Activated CD8-positive, alpha-beta memory T cell treated with anti-CD3 and anti-CD28 coated beads for 36 hours (primary cell): Measurements from ENCODE around the gene PDGFB. TPM values are rescaled to one million over a fixed set of nuclear protein-coding genes. Genes with fewer than 3 reads are reported as not detected.

Source experiments
- CTCF ChIA-PET: fragments of 350-600 bp; sonication (Branson Sonifier 250); formaldehyde crosslinking; loops from one replicate; lab custom pipeline; 2021; ENCODE audit warnings: antibody characterized with exemption; lab: Charles Lee
- POLR2A ChIA-PET: fragments of 350-600 bp; sonication (Branson Sonifier 250); formaldehyde crosslinking; loops from one replicate; lab custom pipeline; 2021; ENCODE audit warnings: antibody characterized with exemption; lab: Charles Lee
- total RNA-seq, 2 experiments: library from RNA; stranded (reverse); gene quantifications; one replicate each; pipeline ENCODE4 v1.2.3, GENCODE V29; 2021

Gene PDGFB
- total RNA-seq, 2 experiments from 2014 or later: 0.78 to 1.2 TPM

DNA sequence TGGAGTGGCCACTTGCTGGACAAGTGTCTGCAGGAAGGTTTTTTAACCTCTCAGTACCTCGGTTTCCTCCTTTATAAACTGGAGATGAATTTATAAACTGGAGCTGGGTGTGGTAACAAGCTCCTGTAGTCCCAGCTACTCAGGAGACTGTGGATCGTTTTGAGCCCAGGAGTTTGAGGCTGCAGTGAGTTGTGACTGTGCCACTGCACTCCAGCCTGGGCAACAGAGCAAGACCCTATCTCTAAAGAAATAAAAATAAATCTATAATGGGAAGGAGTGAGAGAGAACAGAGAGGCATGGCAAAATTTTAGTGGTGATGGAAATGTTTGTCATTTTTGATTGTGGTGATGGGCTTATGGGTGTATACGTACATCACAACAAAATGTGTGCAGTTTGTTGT, 1.4 kb upstream of the PDGFB start:
- ChIA-PET POLR2A (no interaction called here), CTCF (no interaction called here)

DNA sequence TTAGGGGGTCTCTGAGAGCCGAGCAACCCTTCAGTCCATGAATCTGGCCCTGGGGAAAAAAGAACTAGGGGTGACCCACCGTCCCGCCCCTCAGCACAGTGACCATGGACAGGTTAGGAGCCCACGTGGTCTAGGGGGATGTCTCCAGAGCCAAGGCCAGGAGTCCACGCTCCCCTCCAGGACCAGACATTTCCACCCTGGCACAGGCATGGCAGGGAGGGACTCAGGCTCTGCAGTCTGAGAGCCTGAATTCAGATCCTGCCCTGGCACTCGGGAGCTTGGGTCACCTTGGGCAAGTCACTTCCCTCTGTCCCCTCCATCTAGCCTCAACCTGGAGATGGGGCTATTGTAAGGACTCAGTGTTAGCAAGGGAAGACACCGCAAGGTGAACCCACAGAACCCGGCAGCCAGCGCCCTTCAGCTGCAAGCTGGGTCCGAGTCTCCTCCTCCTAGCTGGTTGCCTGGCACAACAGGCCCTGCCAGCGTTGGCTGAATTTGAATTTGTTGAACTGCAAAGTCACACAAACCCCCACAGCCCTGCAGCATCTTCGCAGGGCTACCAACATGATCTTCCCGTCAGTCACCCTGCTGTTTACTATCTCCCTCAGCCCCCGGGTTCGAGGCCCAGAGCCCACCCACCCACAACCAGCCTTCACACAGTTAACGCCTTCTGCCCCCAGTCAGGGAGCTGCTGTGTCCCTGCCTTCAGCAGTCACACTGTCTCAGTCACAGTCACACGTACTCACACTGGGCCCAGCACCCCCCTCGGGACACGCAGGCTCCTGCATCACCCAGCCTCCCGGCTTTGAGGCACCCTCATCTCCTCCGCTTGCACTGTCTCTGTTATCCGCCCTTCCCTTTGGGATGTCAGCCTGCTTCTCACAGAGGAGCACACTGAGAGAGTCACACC, 603 bp upstream of the PDGFB start:
- POLR2A ChIA-PET: interaction anchor here (0.6 to 0.9 kb wide), 2 partner anchors 9 to 408 kb away, joined by 3 read pairs; no protein-coding TSS in a partner anchor
- CTCF ChIA-PET: interaction anchor here (0.7 to 1.2 kb wide), 5 partner anchors 16 to 154 kb away, joined by 3 to 4 read pairs (median 3); partner anchors contain the start of gene TAB1

DNA sequence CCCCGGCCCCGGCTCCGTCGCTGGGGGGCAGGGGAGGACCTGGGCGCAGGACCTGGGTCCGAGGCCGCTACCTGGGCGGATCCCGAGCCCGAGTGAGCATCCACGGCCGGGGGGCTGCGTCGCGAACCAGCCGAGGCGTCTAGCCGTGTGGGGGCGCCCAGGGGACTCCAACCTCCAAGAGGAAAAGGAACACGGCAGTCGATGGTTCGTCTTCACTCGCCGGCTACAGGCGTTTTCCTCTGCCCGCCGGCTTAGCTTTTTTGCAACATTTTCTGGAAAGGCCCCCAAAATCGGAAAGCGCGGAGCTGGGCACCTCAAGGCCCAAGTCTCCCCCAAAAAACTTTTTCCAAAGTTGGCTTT, 666 bp downstream of the PDGFB start:
- CTCF ChIA-PET: interaction anchor here (1.1 to 1.2 kb wide), 2 partner anchors 74 to 155 kb away, joined by 3 read pairs; partner anchors contain the start of gene TAB1
- POLR2A ChIA-PET: interaction anchor here (0.6 to 0.7 kb wide), 2 partner anchors 38 to 145 kb away, joined by 3 read pairs; no protein-coding TSS in a partner anchor

DNA sequence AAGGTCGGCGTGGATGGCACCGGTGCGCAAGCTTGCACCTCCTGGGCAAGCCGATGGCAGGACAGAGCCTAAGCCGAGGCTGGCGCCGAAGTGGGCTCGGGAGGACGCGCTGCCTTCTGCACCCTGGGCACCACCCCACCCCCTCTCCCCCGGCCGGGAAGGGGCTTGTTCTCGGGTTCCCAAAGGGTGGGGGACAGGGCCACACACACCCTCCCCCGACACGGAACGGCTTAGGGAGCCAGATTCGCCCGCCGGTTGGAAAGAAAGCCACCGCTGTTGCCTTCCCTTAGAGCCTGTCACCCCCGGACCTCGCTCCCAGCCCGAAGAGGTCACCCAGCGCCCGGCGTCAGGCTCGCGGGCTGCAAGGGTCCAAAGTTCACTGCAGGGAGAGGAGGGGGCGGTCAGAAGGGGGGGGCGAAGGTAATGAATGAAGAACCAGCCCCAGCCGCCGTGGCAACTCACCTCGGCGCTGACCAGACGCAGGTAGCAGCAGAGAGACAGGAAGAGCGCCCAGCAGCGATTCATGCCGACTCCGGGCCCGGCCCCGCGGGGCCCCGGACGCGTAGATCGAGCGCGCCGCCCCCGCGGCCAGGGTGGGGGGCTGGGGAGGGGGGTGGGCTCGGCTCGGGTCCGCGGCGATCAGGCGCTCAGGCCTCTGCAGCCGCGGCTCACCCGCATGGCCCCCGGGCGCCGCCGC, 1.2 kb downstream of the PDGFB start:
- ChIA-PET POLR2A (no interaction called here), CTCF (interaction anchor here (1.0 kb wide), 1 partner anchor 72 kb away, joined by 3 read pairs; no protein-coding TSS in a partner anchor)

DNA sequence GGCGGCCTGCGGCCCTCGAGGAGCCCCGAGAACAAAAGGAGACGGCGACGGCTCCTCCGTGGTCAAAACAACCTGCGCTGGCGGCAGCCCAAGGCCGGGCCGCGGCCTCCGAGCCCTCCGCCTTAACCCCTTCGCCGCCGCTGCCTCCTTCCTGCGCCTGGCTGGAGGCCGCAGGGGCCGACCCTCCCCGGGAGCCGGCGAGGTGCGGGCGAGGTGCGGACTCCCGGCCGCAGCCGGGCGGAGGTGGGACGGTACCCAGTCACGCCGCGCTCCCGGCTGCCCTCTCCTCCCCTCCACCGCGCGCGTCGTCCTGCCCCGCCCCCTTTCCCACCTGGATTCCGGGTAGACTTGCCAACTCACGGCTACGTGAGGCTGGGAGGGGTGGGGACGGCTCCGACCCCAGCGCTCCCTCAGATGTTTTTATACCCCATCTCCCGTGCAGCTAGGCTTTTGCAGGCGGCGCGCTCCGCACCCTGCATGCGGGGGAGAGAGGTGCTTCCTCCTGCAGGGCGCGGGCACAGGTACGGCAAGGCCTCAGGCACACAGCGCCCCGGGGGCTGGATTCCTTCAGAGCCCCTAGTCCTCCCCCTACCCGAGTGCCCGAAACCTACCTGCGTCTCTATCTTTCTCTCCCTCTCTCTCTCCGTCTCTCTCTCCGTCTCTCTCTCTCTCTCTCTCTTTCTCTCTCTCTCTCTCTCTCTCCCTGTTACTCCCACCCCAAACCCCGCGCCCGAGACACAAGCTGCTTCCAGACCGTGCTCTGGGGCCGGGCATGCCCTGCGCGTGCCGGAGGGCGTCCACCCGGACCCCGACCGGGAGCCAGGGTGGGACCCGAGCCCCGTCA, 2.0 kb downstream of the PDGFB start:
- ChIA-PET POLR2A (no interaction called here), CTCF (interaction anchor here (1.0 kb wide), 1 partner anchor 72 kb away, joined by 3 read pairs; no protein-coding TSS in a partner anchor)

DNA sequence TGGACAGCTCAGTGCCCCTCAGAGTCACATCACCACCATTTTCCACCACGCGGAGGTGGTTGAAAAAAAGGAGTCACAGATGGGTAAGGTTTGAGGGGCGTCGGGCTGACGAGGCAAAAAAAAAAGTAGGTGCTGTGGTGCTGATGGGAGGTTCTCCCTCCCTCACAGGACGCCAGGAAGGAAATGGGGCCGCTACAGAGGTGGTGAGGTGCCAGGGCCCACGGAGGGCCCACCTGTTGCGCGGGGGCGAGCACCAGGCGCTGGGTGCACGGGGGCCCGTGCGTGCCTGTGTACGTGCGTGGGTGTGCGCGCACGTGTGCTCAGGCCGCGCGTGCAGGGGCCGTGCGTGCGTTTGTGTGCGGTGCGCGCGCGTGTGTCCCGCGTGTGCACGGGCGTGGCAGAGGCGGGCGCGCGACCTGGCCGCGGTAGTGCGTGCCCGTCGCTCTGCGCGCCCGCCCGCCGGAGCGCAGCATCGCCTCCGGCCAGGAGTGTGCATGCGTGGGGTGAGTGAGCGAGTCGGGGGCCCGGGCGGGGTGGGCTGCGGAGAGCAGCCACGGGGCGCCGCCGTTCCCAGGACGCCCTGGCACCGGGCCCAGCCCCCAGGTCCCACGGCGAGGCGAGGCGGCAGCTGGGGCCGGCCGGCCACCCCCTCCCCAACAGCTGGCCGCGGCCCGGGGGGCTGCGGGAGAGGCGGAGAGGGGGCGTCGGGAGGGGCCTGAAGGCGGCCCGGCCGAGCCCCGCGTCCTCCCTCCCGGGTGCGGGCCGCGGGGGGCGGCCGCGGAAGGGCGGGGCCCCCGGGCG, 2.8 kb downstream of the PDGFB start:
- ChIA-PET POLR2A (interaction anchor here (1.0 to 1.4 kb wide), 3 partner anchors 12 to 78 kb away, joined by 3 to 6 read pairs (median 3); no protein-coding TSS in a partner anchor), CTCF (interaction anchor here (1.2 to 1.4 kb wide), 2 partner anchors 11 to 37 kb away, joined by 3 to 4 read pairs; no protein-coding TSS in a partner anchor)

DNA sequence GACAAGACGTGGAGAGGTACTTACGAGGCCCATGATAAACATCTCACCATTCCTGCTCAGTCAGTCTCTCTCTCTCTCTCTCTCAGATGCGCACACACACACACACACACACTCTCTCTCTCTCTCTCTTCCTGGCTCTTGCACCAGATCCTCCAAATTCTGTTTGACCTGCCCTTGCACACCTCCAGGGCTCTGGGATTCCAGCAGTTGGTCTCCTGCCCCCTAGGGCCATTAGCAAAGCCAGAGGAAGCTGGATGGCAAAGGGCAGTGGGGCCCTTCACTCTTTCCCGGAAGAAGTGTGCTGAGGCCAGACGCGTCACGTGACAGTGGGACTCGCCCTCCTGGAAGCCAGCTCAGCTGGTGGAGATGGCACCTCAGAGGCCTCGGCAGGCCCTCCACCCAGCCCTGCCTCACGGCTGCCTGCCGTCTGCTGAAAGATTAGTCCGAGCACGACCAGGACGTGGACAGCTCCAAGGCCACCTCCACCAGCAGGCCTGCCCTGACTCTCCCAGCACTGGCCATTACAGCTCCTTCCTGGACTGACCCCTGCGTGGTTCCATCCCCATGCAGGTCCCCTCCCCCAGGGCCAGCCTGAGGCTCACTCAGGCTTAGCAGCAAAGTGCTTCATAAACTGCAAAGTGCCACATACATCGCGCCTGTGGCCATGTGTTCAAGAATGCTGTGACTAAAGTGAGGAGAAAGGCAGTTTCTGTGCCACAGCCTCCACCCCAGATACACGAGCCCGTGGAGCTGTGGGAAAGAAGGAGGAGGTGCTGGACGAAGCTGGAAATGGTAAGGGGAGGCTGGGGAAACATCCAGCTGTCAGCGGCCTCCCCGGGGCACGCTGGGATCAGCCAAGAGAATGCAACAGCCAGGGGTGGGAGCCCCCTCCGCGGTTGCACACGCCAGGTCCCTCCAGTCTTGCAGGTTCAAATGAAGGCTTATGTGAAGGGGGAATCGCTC, 3.7 kb downstream of the PDGFB start:
- ChIA-PET POLR2A (interaction anchor here (1.0 to 1.4 kb wide), 3 partner anchors 13 to 79 kb away, joined by 3 to 6 read pairs (median 3); no protein-coding TSS in a partner anchor), CTCF (interaction anchor here (0.6 to 1.6 kb wide), 5 partner anchors 10 to 124 kb away, joined by 3 to 4 read pairs (median 3); no protein-coding TSS in a partner anchor)

DNA sequence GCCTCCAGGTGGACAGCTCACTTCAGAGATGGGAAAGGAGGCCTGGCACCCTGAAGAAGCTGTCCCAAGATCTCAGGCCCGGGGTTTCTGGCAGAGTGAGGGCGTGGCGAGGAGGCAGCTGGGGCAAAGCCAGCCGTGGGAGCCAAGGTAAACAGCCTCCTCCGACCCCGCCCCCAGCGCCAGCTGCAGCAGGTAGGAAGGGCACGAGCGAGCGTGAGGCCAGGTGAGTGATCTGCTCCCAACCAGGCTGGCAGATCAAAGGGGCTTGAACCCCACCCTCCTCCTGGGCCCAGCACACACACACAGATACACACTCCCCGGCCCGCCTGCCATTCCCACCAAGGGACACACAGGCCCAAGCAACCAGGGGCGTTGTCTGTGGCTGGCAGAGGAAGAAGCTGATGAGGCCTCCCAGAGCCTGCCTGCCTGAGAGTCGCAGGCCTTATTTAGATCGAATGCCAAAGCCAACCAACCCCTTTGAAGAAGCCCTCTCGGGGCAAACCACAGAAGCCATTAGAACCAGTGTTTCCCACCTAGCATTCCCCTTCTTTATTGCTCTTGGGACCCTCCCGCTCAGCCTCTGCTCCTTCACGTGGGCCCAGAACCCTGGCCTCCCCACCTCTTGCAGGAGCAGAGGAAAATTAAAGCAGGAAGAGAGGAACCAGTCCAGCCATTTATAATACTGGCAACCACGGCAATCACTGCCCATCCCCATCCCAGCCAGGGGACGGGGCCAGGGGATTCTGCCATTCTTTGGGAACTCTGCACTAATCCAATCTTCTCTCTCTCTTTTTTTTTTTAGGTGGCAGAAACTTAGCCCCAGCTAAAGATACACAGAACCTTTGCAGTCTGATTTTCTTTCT, 5.0 kb downstream of the PDGFB start:
- ChIA-PET POLR2A (no interaction called here), CTCF (interaction anchor here (0.6 to 1.6 kb wide), 4 partner anchors 14 to 123 kb away, joined by 3 to 4 read pairs (median 3); no protein-coding TSS in a partner anchor)

DNA sequence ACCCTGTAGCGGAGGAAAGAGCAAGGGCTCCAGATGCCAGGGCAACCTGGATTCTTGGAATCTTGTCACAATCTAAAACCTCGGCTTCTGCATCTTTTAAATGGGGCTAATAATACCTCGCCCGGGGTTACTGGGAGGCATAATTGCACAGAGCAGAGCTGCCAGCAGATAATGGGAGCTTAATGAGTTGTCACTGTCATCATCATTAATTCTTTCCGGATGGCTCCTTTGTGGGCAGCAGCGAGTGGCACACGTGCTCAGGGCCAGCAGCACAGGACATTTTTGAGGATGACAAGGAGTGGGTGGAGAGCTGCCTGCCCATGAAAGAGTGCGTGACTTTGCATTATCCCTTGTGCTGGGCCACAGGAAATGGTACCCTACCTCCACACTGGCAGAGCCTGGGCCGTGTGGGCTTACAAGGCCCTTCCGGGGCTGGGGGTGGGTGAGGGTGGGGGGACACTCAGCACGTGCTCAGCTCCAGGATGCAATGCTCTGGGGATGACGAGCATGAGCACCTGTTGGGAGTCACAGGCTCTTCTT, 5.7 kb downstream of the PDGFB start:
- ChIA-PET CTCF (interaction anchor here (1.0 kb wide), 1 partner anchor 24 kb away, joined by 3 read pairs; no protein-coding TSS in a partner anchor), POLR2A (no interaction called here)

DNA sequence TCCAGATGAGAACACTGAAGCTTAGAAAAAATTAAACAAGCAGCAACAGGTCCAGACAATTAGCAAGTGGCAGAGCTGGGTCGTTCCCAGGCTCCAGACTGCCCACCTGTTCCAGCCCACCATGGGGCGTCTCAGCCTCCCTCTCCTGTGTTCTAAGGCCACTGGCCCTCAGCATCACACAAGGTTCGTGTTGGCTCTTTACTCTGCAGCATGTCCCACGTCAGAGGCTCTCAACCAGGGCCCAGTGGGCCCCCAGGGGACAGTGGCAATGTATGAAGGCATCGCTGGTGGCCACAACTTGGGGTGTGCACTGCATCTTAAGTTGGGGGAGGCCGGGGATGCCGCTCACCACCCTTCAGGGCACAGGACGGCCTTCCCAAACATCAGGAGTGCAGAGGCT, 6.2 kb downstream of the PDGFB start:
- POLR2A ChIA-PET: no interaction called here

DNA sequence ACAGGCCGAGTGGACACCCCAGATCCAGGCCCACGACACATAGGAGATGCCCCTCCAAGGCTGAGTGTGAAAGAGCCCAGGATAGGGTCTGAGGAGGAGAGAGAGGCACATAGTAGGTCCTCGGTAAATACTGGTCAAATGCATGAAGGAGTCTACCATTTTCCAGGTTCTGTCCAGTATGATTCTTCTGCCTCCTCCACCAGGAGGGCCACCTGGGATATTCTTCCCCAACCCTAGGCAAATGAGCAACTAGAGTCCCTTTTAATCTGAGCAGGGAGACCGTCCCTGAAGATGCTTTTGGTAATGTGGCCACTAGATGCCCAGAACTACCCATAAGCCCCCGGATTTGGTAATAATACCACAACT, 6.7 kb downstream of the PDGFB start:
- ChIA-PET CTCF (no interaction called here), POLR2A (no interaction called here)

More for the DNA sequence above, 6.2 kb downstream of the PDGFB start:
- CTCF ChIA-PET: interaction anchor here (1.0 kb wide), 1 partner anchor 23 kb away, joined by 3 read pairs; no protein-coding TSS in a partner anchor

DNA sequence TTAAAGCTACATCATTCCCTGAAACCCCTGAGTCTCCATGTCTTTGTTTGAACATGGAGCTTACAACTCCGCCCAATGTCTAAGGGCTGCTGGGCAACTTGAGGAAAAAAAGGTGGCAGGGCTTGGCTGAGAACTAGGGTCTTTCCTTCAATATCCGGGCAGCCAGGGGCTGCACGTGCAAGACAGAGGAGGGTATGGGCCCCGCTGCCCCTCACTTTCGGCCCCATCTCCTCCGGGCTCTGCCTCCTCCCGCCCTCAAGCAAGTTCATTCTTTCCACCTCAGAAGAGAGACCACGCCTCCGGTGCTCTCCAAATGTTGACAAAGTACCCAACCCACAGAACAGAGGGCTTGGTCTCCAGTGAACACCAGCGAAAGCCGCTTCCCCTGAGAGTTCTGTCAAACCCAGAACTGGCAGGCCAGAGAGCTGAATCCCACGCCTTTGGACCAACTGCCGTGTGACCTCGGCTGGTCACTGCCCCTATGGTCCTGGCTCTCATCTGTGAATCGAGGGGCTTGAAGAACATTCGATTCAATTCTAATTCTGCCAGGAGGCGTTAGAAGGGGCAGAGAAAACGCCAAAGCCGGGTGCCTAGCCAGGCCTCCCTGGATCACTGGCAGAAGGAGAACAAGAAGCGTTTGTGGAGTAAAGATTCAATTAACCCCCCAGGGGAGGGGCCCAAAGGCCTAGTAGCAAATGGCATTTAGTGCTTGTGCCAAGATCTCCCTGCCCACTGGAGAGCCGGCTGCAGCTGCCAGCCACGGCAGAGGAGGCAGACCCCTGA, 7.3 kb downstream of the PDGFB start:
- ChIA-PET POLR2A (interaction anchor here (0.9 to 1.1 kb wide), 2 partner anchors 81 to 82 kb away, joined by 3 read pairs; no protein-coding TSS in a partner anchor), CTCF (interaction anchor here (0.8 kb wide), 1 partner anchor 66 kb away, joined by 3 read pairs; no protein-coding TSS in a partner anchor)

DNA sequence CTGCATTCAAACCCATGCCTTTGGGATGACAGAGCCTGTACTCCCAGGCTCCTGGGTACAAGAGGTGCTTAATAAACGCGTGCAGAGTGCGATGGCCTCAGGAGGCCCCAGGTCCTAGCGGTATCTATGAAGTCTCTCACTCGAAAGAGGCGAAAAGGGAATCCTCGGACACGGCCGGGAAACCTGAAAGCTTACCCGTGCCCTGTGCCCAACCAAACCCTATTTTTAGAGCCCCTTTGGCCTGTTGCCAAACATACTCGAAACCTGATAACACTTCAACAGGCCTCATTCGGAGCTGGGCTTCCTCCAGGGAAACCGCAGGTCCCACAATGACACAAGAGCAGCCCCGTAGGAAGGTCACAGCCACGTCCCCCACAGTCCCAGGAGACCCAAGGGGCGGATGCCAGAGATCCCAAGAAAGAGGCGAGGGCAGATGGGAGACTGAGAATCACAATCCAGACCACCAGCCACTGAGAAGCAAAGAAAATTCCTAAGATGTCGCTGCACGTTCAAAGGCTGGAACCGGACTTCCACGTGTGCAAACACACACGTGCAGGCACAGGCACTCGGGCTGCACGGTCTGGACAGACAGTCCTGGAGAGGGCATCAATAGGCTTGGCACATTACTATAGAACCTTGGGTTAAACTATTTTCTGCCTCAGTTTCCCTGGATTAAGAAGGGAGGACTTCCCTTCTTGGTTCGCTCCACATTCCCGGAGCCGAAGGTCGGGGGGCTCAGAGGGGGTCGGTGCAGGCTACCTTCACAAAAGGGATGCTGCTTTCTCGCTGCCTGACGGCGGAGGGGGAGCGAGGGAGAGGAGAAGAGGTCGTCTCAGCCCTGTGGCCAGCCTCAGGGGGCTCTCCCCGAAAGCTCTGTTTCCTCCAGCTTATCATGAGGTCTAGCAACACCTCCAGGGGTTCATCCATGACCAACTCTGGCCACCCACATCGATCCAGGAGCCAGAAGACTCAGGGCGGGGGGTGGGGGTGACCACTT, 8.2 kb downstream of the PDGFB start:
- ChIA-PET POLR2A (interaction anchor here (0.9 to 1.1 kb wide), 3 partner anchors 8 to 83 kb away, joined by 3 read pairs; partner anchors contain the start of gene PDGFB), CTCF (interaction anchor here (0.8 to 1.1 kb wide), 2 partner anchors 61 to 65 kb away, joined by 3 read pairs; no protein-coding TSS in a partner anchor)
